Breast epithelium (tissue), 4 donors: ENCODE data around the gene C11orf58. TPM values are rescaled to one million over a fixed set of nuclear protein-coding genes. Genes with fewer than 3 reads are reported as not detected.

Experiments
- DNase-seq, 2 donors: peaks; one replicate each; pipeline ENCODE4 v3.0.0-alpha.2; 2019; ENCODE audit warnings: low spot score in 2 of 2
- H3K27ac ChIP-seq, 2 donors: fragments of 200-600 bp; sonication (generic) in 1 of 2; one replicate each; pipeline ENCODE4 v1.5.1; 2016 to 2019; ENCODE audit warnings: mild to moderate bottlenecking in 1 of 2
- H3K27me3 ChIP-seq, 2 donors: fragments of 200-600 bp; sonication (generic) in 1 of 2; one replicate each; pipeline versions ENCODE4 v1.5.1 to v1.6.0; 2017 to 2019; ENCODE audit warnings: control low read depth in 1 of 2, mild to moderate bottlenecking in 1 of 2
- H3K36me3 ChIP-seq: fragments of 200-600 bp; one replicate; pipeline ENCODE4 v1.5.1; 2019
- H3K4me1 ChIP-seq, 2 donors: fragments of 200-600 bp; sonication (generic); one replicate each; pipeline ENCODE4 v1.5.1; 2016 to 2019; ENCODE audit warnings: control low read depth in 1 of 2
- H3K4me3 ChIP-seq, 3 donors: fragments of 200-600 bp; sonication (generic); 1 replicate in 2 of 3; 2 replicates in 1 of 3; pipeline ENCODE4 v1.5.1; 2016 to 2019; ENCODE audit warnings: mild to moderate bottlenecking in 3 of 3, moderate library complexity in 2 of 3
- H3K9me3 ChIP-seq, 2 donors: fragments of 200-600 bp; sonication (generic) in 1 of 2; one replicate each; pipeline ENCODE4 v1.5.1; 2016 to 2019; ENCODE audit warnings: control low read depth in 1 of 2
- CTCF ChIP-seq, 3 donors: fragments of 450-650 bp; IDR thresholded peaks; one replicate each; pipeline ENCODE4 v1.5.1; 2016 to 2017; ENCODE audit warnings: antibody characterized with exemption in 3 of 3, mild to moderate bottlenecking in 3 of 3, moderate library complexity in 3 of 3
- POLR2A ChIP-seq: fragments of 450-650 bp; IDR thresholded peaks from one replicate; pipeline ENCODE4 v1.6.1; 2016; ENCODE audit warnings: antibody characterized with exemption, mild to moderate bottlenecking, moderate library complexity
- POLR2AphosphoS5 ChIP-seq, 3 donors: sonication (generic); formaldehyde crosslinking; IDR thresholded peaks; one replicate each; pipeline ENCODE4 v1.6.1; 2017; ENCODE audit warnings: antibody characterized with exemption in 3 of 3
- intact Hi-C: fragments of 100-400 bp; cut with DNase I; formaldehyde crosslinking; loops from one replicate; pipeline ENCODE4 v1.15.1; 2023; ENCODE audit warnings: low total_unique reads
- total RNA-seq, 3 donors: library from RNA; depleted of rRNA; stranded (reverse); fragments of >200 nt; gene quantifications; one replicate each; pipeline ENCODE4 v1.1.0, GENCODE V29; 2016

The C11orf58 gene
- total RNA-seq, 3 donors from 2014 or later: 183 to 207 (median 197) TPM

GRCh38 chr11:16778286-16778685 lies 39.8 kb downstream of the C11orf58 start:
- Histone ChIP-seq H3K9me3 (no peaks in the 10 kb centered on the region), H3K36me3 (no peaks in the 10 kb centered on the region), H3K27ac (no peak overlapping the region), H3K4me3 (no peak overlapping the region), H3K27me3 (no peaks in the 10 kb centered on the region), H3K4me1 (no peaks in the 10 kb centered on the region)
- intact Hi-C loops: no loop called here
- TF ChIP-seq POLR2A (no peak), CTCF (IDR thresholded peaks at IDR 0.05) (no peak), POLR2AphosphoS5 (IDR thresholded peaks at IDR 0.05) (no peak)
- no peak for DNase-seq

GRCh38 chr11:16778876-16779275 lies 40.4 kb downstream of the C11orf58 start:
- intact Hi-C loops: no loop called here
- no peak for TF ChIP-seq CTCF (IDR thresholded peaks at IDR 0.05)
- TF ChIP-seq POLR2A: no peak
- TF ChIP-seq POLR2AphosphoS5 (IDR thresholded peaks at IDR 0.05): no peak

GRCh38 chr11:16779436-16779835 lies 41.0 kb downstream of the C11orf58 start:
- Histone ChIP-seq H3K27ac (no peak overlapping the region), H3K4me1 (no peaks in the 10 kb centered on the region), H3K9me3 (no peaks in the 10 kb centered on the region), H3K4me3 (no peak overlapping the region), H3K27me3 (no peaks in the 10 kb centered on the region), H3K36me3 (no peaks in the 10 kb centered on the region)
- TF ChIP-seq POLR2A (no peak), CTCF (IDR thresholded peaks at IDR 0.05) (no peak), POLR2AphosphoS5 (IDR thresholded peaks at IDR 0.05) (no peak)
- intact Hi-C loops: no loop called here
- DNase-seq: no peak

More at GRCh38 chr11:16778876-16779275, 40.4 kb downstream of the C11orf58 start:
- Histone ChIP-seq H3K4me3 (no peak overlapping the region), H3K36me3 (no peaks in the 10 kb centered on the region), H3K27me3 (no peaks in the 10 kb centered on the region), H3K4me1 (no peaks in the 10 kb centered on the region), H3K27ac (no peak overlapping the region), H3K9me3 (no peaks in the 10 kb centered on the region)
- no peak for DNase-seq

- TF ChIP-seq CTCF (IDR thresholded peaks at IDR 0.05) (no peak), POLR2A (no peak), POLR2AphosphoS5 (IDR thresholded peaks at IDR 0.05) (no peak)
These were observed 41.7 kb downstream of the C11orf58 start for GRCh38 chr11:16780146-16780545.

DNA sequence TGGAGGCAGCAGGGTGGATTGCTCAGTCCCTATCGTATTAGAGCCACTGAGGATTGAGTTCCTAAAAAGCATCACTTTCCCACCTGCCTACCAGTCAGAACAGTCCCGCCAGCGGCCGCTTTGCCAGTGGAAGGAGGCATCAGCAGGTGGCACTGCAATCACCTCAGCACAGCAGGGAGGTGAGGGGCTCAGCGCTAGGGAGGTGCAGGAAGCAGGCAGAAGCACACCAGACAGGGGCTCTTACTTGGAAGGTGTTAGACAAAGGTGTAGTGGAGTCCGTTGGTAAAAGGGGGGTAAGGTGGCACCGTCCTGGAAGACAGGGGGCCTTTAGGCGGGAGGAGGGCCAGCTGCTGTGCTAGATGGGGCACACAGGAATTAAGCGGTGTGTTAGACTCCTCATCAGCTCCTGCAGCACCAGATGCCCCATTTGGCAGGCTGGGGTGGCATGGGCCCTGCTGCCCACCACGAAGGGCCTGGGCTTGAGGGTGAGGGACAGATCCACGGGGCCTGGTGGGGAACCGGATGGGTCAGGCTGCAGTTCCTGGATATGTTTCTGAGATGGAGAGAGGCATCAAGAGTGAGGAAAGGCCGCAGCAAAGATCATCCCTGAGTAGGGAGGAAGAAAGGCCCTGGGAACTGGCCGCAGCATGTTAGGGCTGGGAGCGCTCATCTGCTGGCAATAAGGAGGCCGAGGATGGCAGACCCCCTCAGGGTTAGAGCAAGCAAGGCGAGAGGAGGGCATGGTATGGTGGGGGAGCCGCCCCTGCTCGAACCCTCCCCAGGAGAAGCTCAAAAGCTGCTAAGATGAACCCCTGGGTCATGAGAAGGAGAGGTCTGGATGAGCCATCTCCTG lies 42.5 kb downstream of the C11orf58 start:
- no peaks in the 10 kb centered on the region for H3K4me1 ChIP-seq
- DNase-seq: no peak
- no peak overlapping the region for H3K4me3 ChIP-seq
- intact Hi-C loops: no loop called here
- H3K27ac ChIP-seq: peak overlapping the region; percentile 60 to 72
- no peaks in the 10 kb centered on the region for H3K9me3 ChIP-seq
- H3K27me3 ChIP-seq: no peaks in the 10 kb centered on the region
- H3K36me3 ChIP-seq: no peaks in the 10 kb centered on the region
- no peak for TF ChIP-seq POLR2A
- no peak for TF ChIP-seq CTCF (IDR thresholded peaks at IDR 0.05)
- no peak for TF ChIP-seq POLR2AphosphoS5 (IDR thresholded peaks at IDR 0.05)

More at GRCh38 chr11:16780146-16780545, 41.7 kb downstream of the C11orf58 start:
- Histone ChIP-seq H3K4me1 (no peaks in the 10 kb centered on the region), H3K27me3 (no peaks in the 10 kb centered on the region), H3K9me3 (no peaks in the 10 kb centered on the region), H3K27ac (peak overlapping the region in 1 of 2 donors; percentile 22), H3K4me3 (no peak overlapping the region), H3K36me3 (no peaks in the 10 kb centered on the region)
- no peak for DNase-seq
- intact Hi-C loops: no loop called here
